HG02885 (cell line): ENCODE results near the gene RIPK4.

ENCODE experiments used
- ATAC-seq: cut with Tn5 transposase; IDR thresholded peaks from one replicate; pipeline ENCODE4 v1.9.1; 2021; ENCODE audit warnings: mild to moderate bottlenecking; ENCODE audit not compliant: unreplicated experiment, poor library complexity

The RIPK4 gene

GRCh38 chr21:41766883-41767605 is at the start of gene RIPK4:
Gene RIPK4, minus strand, starts transcription at chr21:41767052. Its CDS starts 11 bp downstream, at chr21:41767041.
- no peak for ATAC-seq

DNA sequence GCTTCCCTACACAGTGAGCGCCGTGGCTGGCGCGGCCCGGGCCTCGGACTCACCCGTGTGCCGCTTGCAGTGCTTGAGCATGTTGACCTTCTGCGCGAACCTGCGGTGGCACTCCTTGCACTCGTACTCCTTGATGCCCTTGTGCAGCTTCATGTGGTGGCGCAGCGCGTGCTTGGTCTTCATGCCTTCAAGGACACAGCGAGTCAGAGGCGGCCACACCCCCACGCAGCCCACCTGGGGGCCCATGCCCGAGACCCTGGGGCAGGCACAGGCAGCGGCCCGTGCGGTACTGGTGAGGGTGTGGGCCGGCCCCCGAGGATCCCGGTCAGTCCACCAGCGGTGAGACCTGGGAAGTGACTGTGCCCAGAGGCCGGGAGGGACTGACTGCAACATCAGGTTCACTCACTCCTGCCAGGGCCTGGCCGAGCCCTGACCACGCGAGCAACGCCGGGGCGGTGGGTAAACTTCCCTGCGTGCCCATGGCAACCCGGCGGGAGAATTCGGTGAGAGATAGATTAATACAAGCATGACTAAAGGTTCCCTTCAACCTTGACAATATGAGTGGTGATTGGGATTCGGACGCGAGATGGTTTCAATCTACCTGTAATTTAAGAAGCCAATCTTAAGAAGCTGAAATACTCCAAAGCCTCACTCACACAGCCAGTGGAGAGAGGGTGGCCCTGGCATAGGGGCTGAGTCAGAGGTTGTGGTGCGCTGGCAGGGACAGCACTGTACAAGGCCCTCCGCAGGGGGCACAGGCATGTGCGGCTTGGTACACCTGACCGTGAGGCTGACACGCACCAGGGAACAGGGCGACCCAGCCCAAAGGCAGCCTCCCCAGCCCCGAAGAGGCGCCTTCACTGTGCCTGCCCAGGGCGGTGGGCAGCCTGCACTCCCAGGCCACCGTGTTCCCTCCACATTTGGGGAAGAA is 49.1 kb upstream of the RIPK4 start:
- no peak for ATAC-seq

- ATAC-seq, result no peak
Observed at GRCh38 chr21:41813226-41813625, 46.4 kb upstream of the RIPK4 start.

DNA sequence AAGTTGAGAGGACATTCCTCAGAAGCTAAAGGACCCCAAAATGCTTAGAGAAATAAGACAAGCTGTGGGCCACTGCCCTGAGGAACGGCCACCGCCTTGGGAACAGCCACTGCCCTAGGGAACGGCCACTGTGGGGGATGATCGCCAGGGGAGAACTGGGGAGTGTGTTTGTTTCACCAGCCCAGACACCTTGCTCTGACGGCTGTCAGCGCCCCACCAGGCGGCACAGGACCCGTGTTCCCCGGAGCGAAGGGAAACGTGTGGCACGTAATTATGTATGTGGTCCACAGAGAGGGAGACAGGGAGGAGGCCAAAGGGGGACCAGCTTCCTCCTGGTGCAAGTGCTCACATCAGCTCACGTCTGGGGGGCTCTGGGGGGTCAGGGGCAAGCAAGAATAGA is 45.8 kb upstream of the RIPK4 start:
- no peak for ATAC-seq

- no peak for ATAC-seq
Observed at GRCh38 chr21:41810597-41810932, 43.7 kb upstream of the RIPK4 start.

DNA sequence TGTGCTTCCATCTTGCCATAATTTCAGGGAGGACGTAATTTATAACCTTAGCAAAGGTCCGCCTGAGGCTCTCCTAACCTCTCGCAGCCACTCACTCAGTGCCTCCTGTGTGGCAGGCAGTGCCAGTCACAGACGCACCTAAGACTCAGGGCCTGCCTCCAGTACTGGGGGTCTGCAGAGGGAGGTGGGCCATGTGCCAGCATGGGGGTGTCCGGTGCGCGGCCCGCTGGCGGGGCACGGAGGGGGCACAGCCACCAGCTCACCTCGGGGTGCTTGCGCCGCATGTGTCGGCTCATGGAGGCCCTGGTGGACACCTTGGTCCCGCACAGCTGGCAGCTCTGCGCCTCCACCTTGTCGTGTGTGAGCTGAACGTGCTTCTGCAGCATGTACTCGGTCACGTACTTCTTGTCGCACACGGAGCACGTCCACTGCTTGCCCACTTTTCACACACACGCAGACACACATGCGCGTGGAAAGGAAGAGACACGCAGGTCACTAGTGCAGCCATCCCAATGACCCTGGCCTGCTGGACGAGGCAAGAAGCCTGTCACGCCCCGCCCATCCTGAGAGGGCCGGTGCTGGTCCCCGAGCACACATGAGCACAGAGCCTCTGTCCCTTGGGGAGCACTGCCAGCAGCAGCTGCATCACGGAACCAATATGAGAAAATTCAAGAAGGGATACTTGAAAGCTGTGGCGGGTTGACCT is 43.2 kb upstream of the RIPK4 start:
- ATAC-seq, result no peak

GRCh38 chr21:41808846-41809245 is 42.0 kb upstream of the RIPK4 start:
- no peak for ATAC-seq

DNA sequence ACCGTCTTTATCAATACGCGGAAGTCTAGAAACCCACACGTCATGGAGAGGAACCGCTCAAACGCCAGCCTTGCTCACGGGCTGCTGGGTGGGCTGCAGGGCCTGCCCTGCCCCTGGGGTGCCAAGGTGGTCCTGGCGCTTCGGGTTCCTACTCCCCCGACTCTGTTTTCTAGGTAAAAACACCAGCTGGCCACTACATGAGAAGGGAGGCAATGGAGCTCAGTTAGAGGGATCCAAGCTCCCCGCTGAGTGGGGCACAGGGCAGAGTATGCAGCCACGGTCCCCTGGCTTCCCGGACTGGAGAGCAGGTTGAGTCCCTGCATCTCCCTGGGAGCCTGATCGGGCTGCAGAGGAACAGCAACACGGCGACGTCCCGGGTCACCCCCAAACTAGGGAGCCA is 41.2 kb upstream of the RIPK4 start:
- no peak for ATAC-seq

GRCh38 chr21:41806773-41807172 is 39.9 kb upstream of the RIPK4 start:
- no peak for ATAC-seq

DNA sequence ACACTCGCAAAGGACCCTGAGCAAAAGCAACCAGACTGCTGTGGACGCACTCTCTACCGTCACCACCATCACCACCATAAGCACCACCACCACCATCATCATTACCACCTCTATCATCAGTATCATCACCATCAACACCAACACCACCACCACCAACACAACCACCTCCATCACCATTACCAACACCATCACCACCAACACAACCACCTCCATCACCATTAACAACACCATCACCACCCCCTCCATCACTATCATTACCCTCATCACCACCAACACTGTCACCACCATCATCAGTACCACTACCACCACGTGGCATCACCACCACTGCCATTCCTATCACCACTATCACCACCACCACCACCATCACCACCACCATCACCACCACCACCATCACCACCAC is 38.8 kb upstream of the RIPK4 start:
- no peak for ATAC-seq

- ATAC-seq, result no peak
Observed at GRCh38 chr21:41805038-41805437, 38.2 kb upstream of the RIPK4 start.

- ATAC-seq, result no peak
Observed at GRCh38 chr21:41804381-41804780, 37.5 kb upstream of the RIPK4 start.

GRCh38 chr21:41803316-41803715 is 36.5 kb upstream of the RIPK4 start:
- ATAC-seq, result no peak

GRCh38 chr21:41802684-41803083 is 35.8 kb upstream of the RIPK4 start:
- ATAC-seq, result no peak

DNA sequence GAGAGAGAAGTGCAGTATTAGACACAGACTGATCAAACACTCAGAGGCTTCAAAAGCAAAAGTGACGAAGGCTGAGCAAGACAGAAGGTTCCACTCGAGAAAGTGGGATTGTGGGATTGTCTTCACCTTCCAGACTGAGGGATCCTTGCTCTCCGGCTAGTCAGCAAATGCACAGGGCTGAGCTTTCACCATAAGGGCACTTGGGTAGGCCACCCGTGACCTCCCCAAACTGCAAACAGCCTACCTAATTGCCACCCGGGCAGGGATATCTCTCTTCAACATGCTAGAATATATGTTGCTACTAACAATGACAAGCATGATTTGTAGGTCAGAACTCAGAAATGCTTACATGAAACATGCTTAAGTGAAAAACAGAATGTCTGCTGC is 35.3 kb upstream of the RIPK4 start:
- ATAC-seq, result no peak

GRCh38 chr21:41801321-41802197 is 34.7 kb upstream of the RIPK4 start:
- ATAC-seq, result no peak

GRCh38 chr21:41800425-41801320 is 33.8 kb upstream of the RIPK4 start:
- ATAC-seq, result no peak

DNA sequence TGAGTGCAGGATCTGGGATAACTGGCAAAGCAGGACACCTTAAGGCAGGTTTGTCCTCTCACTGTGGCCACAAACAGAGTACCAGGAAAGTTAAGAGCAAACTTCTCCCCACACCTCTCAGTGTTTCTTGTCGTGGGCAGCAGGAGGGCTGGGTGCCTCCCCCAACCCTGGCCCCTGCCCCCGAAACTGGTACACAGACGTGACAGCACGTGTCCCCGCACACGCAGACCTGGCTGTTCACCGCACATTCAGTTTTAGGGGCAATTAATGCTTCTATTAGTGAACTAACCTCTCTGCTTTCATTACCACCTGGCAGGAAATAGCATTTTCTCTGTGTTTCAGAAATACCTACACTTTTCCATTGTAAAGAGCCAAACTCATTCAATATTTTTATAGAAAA is 32.9 kb upstream of the RIPK4 start:
- no peak for ATAC-seq

- ATAC-seq, result no peak
Observed at GRCh38 chr21:41798326-41798725, 31.5 kb upstream of the RIPK4 start.
